ENCODE data around the gene CDC5L.

The CDC5L gene

GRCh38 chr6:44473393-44474189 lies 86.1 kb downstream of the CDC5L start:
- H3K4me3 ChIP-seq (ENCODE audit: low read depth, low read length) = no peak overlapping the region

- H3K4me3 ChIP-seq (ENCODE audit: low read depth, low read length) = no peak overlapping the region
Observed at GRCh38 chr6:44474190-44474631, 86.7 kb downstream of the CDC5L start.

GRCh38 chr6:44474643-44475042 lies 87.1 kb downstream of the CDC5L start:
- H3K4me3 ChIP-seq (ENCODE audit: low read depth, low read length) = no peak overlapping the region

GRCh38 chr6:44475417-44475778 lies 87.9 kb downstream of the CDC5L start:
- H3K4me3 ChIP-seq (ENCODE audit: low read depth, low read length) = no peak overlapping the region

GRCh38 chr6:44475779-44476434 lies 88.4 kb downstream of the CDC5L start:
- no peak overlapping the region for H3K4me3 ChIP-seq (ENCODE audit: low read depth, low read length)

- H3K4me3 ChIP-seq (ENCODE audit: low read depth, low read length) = no peak overlapping the region
Observed at GRCh38 chr6:44476849-44477248, 89.3 kb downstream of the CDC5L start.

- H3K4me3 ChIP-seq (ENCODE audit: low read depth, low read length) = no peak overlapping the region
Observed at GRCh38 chr6:44477293-44477894, 89.9 kb downstream of the CDC5L start.

- H3K4me3 ChIP-seq (ENCODE audit: low read depth, low read length) = no peak overlapping the region
Observed at GRCh38 chr6:44478158-44478557, 90.7 kb downstream of the CDC5L start.

- no peak overlapping the region for H3K4me3 ChIP-seq (ENCODE audit: low read depth, low read length)
Observed at GRCh38 chr6:44478591-44479254, 91.2 kb downstream of the CDC5L start.

GRCh38 chr6:44480097-44480541 lies 92.6 kb downstream of the CDC5L start:
- no peak overlapping the region for H3K4me3 ChIP-seq (ENCODE audit: low read depth, low read length)

GRCh38 chr6:44481056-44481455 lies 93.5 kb downstream of the CDC5L start:
- no peak overlapping the region for H3K4me3 ChIP-seq (ENCODE audit: low read depth, low read length)

GRCh38 chr6:44481760-44482159 lies 94.3 kb downstream of the CDC5L start:
- no peak overlapping the region for H3K4me3 ChIP-seq (ENCODE audit: low read depth, low read length)

GRCh38 chr6:44485601-44486401 lies 98.3 kb downstream of the CDC5L start:
- H3K4me3 ChIP-seq (ENCODE audit: low read depth, low read length) = no peak overlapping the region

- no peak overlapping the region for H3K4me3 ChIP-seq (ENCODE audit: low read depth, low read length)
Observed at GRCh38 chr6:44487002-44487401, 99.5 kb downstream of the CDC5L start.

- no peak overlapping the region for H3K4me3 ChIP-seq (ENCODE audit: low read depth, low read length)
Observed at GRCh38 chr6:44487586-44487985, 100.1 kb downstream of the CDC5L start.

- H3K4me3 ChIP-seq (ENCODE audit: low read depth, low read length) = no peak overlapping the region
Observed at GRCh38 chr6:44489910-44490604, 102.6 kb downstream of the CDC5L start.

- no peak overlapping the region for H3K4me3 ChIP-seq (ENCODE audit: low read depth, low read length)
Observed at GRCh38 chr6:44493132-44493531, 105.6 kb downstream of the CDC5L start.

GRCh38 chr6:44493593-44493992 lies 106.1 kb downstream of the CDC5L start:
- no peak overlapping the region for H3K4me3 ChIP-seq (ENCODE audit: low read depth, low read length)

- no peak overlapping the region for H3K4me3 ChIP-seq (ENCODE audit: low read depth, low read length)
Observed at GRCh38 chr6:44494011-44494501, 106.5 kb downstream of the CDC5L start.
